ENCODE measurements around the gene ATP6AP2.
A peak's percentile ranks its signal among the peaks of the same experiment; 100 is the strongest.

The ATP6AP2 gene

DNA sequence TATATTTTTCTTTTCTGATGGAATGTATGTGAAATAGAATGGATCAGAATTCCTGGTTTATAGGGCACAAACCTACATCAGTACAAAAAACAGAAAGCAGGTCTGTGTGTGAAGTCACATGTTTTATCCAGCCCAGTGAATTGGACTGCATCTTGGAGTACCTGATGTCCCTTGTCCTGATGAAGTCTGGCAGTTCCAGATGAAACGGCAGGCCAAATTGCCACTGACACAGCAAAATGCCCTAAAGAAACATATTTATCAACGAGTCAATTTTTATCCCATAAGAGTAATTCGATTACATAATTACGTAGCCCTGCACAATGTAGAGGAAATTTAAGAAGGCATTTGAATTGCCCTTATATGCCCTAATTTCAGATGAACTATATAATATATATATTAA, 37.8 kb upstream of the ATP6AP2 start:
- H3K36me3 ChIP-seq (ENCODE audit: insufficient read depth, low read length), result no peaks in the 10 kb centered on the region

GRCh38 chrX:40543661-40544328, 37.0 kb upstream of the ATP6AP2 start:
- Histone ChIP-seq H3K4me2 (ENCODE audit: low read depth, low read length, poor library complexity, severe bottlenecking) (peak overlapping the region; percentile 63), H3K27me3 (ENCODE audit: insufficient read depth, low read length, poor library complexity, severe bottlenecking) (no peaks in the 10 kb centered on the region), H3K79me2 (ENCODE audit: insufficient read depth, low read length) (no peaks in the 10 kb centered on the region), H3K9ac (ENCODE audit: low read depth, low read length, poor library complexity, severe bottlenecking) (no peak overlapping the region), H2AFZ (ENCODE audit: low read length) (peak overlapping the region; percentile 87), H3K36me3 (ENCODE audit: insufficient read depth, low read length) (no peaks in the 10 kb centered on the region), H3K9me2 (replicated peaks; ENCODE audit: low read depth, low read length) (no peaks in the 10 kb centered on the region), H3F3A (ENCODE audit: low read depth) (no peaks in the 10 kb centered on the region), H3K4me3 (ENCODE audit: low read length, poor library complexity, severe bottlenecking) (peak overlapping the region; percentile 53), H3K9me3 (ENCODE audit: insufficient read depth, low read depth, low read length) (no peaks in the 10 kb centered on the region), H4K20me1 (ENCODE audit: insufficient read depth, low read length, poor library complexity, severe bottlenecking) (no peaks in the 10 kb centered on the region), H3K4me1 (ENCODE audit: insufficient read depth, low read length, poor library complexity, severe bottlenecking) (peaks cover 4% of the 10 kb centered on the region)
- TF ChIP-seq, protein P1, sequence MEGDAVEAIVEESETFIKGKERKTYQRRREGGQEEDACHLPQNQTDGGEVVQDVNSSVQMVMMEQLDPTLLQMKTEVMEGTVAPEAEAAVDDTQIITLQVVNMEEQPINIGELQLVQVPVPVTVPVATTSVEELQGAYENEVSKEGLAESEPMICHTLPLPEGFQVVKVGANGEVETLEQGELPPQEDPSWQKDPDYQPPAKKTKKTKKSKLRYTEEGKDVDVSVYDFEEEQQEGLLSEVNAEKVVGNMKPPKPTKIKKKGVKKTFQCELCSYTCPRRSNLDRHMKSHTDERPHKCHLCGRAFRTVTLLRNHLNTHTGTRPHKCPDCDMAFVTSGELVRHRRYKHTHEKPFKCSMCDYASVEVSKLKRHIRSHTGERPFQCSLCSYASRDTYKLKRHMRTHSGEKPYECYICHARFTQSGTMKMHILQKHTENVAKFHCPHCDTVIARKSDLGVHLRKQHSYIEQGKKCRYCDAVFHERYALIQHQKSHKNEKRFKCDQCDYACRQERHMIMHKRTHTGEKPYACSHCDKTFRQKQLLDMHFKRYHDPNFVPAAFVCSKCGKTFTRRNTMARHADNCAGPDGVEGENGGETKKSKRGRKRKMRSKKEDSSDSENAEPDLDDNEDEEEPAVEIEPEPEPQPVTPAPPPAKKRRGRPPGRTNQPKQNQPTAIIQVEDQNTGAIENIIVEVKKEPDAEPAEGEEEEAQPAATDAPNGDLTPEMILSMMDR (conservative IDR thresholded peaks at IDR 0.05; ENCODE audit: low read length), result peak; percentile 68
- TF ChIP-seq EZH2phosphoT487 (IDR thresholded peaks at IDR 0.05; ENCODE audit: borderline replicate concordance), result no peak

More for the DNA sequence above, 37.8 kb upstream of the ATP6AP2 start:
- no peaks in the 10 kb centered on the region for H4K20me1 ChIP-seq (ENCODE audit: insufficient read depth, low read length, poor library complexity, severe bottlenecking)
- no peak overlapping the region for H2AFZ ChIP-seq (ENCODE audit: low read length)
- H3K4me3 ChIP-seq (ENCODE audit: low read length, poor library complexity, severe bottlenecking), result no peak overlapping the region
- H3F3A ChIP-seq (ENCODE audit: low read depth), result no peaks in the 10 kb centered on the region
- H3K9ac ChIP-seq (ENCODE audit: low read depth, low read length, poor library complexity, severe bottlenecking), result no peak overlapping the region
- H3K27me3 ChIP-seq (ENCODE audit: insufficient read depth, low read length, poor library complexity, severe bottlenecking), result no peaks in the 10 kb centered on the region
- H3K9me3 ChIP-seq (ENCODE audit: insufficient read depth, low read depth, low read length), result no peaks in the 10 kb centered on the region
- H3K4me1 ChIP-seq (ENCODE audit: insufficient read depth, low read length, poor library complexity, severe bottlenecking), result peaks cover 4% of the 10 kb centered on the region
- H3K4me2 ChIP-seq (ENCODE audit: low read depth, low read length, poor library complexity, severe bottlenecking), result no peak overlapping the region
- H3K9me2 ChIP-seq (replicated peaks; ENCODE audit: low read depth, low read length), result no peaks in the 10 kb centered on the region
- H3K79me2 ChIP-seq (ENCODE audit: insufficient read depth, low read length), result no peaks in the 10 kb centered on the region
- TF ChIP-seq, protein P1 (conservative IDR thresholded peaks at IDR 0.05; ENCODE audit: low read length), result no peak

GRCh38 chrX:40544343-40545266, 36.2 kb upstream of the ATP6AP2 start:
- Histone ChIP-seq H3K27me3 (ENCODE audit: insufficient read depth, low read length, poor library complexity, severe bottlenecking) (no peaks in the 10 kb centered on the region), H3K9ac (ENCODE audit: low read depth, low read length, poor library complexity, severe bottlenecking) (no peak overlapping the region), H3F3A (ENCODE audit: low read depth) (no peaks in the 10 kb centered on the region), H3K9me3 (ENCODE audit: insufficient read depth, low read depth, low read length) (no peaks in the 10 kb centered on the region), H3K36me3 (ENCODE audit: insufficient read depth, low read length) (no peaks in the 10 kb centered on the region), H3K4me1 (ENCODE audit: insufficient read depth, low read length, poor library complexity, severe bottlenecking) (peaks cover 2% of the 10 kb centered on the region), H3K4me2 (ENCODE audit: low read depth, low read length, poor library complexity, severe bottlenecking) (peak overlapping the region; percentile 63), H3K4me3 (ENCODE audit: low read length, poor library complexity, severe bottlenecking) (no peak overlapping the region), H3K9me2 (replicated peaks; ENCODE audit: low read depth, low read length) (no peaks in the 10 kb centered on the region), H4K20me1 (ENCODE audit: insufficient read depth, low read length, poor library complexity, severe bottlenecking) (no peaks in the 10 kb centered on the region), H2AFZ (ENCODE audit: low read length) (no peak overlapping the region), H3K79me2 (ENCODE audit: insufficient read depth, low read length) (no peaks in the 10 kb centered on the region)
- no peak for TF ChIP-seq EZH2phosphoT487 (IDR thresholded peaks at IDR 0.05; ENCODE audit: borderline replicate concordance)
- TF ChIP-seq, protein P1 (conservative IDR thresholded peaks at IDR 0.05; ENCODE audit: low read length), result no peak
